GM12878 (cell line): ENCODE data around the gene HDAC9. TPM values are rescaled to one million over a fixed set of nuclear protein-coding genes. Genes with fewer than 3 reads are reported as not detected.

Experiments used
- ATAC-seq: fragments of 200-7000 bp; cut with Tn5 transposase; 3 replicates; pipeline ENCODE4 v1.9.1; 2020; ENCODE audit warnings: mild to moderate bottlenecking, moderate library complexity
- BruUV-seq: library from RNA; stranded (reverse); fragments of 400-500 nt; replicated peaks from 2 replicates; lab custom pipeline; 2021; lab: Mats Ljungman, UMichigan
- CTCF ChIA-PET: fragments of 300-600 bp; sonication (Branson Sonifier 250); formaldehyde crosslinking; extraction: SDS; loops from one replicate; lab custom pipeline; 2021; ENCODE audit warnings: inconsistent platforms; lab: Yijun Ruan, JAX
- POLR2A ChIA-PET: fragments of 350-600 bp; formaldehyde crosslinking; extraction: SDS; loops from one replicate; lab custom pipeline; 2021; ENCODE audit warnings: inconsistent platforms; lab: Charles Lee
- RAD21 ChIA-PET: fragments of 300-600 bp; sonication (Branson Sonifier 250); formaldehyde crosslinking; loops from one replicate; lab custom pipeline; 2023; ENCODE audit warnings: antibody characterized with exemption; ENCODE audit not compliant: unreplicated experiment; lab: Charles Lee
- SMC1A ChIA-PET: fragments of 300-600 bp; sonication (Branson Sonifier 250); formaldehyde crosslinking; loops from one replicate; lab custom pipeline; 2023; ENCODE audit not compliant: unreplicated experiment, uncharacterized antibody; lab: Charles Lee
- DNase-seq: peaks from one replicate; pipeline ENCODE4 v3.0.0-alpha.2; 2011; ENCODE audit warnings: low read depth, low spot score
- FAIRE-seq: peaks from 3 replicates; lab custom pipeline; 2011; peaks lifted over from hg19 to GRCh38; lab: Jason Lieb, UNC
- H2AFZ ChIP-seq: 2 replicates; pipeline ENCODE4 v1.6.0; 2011; ENCODE audit warnings: low read depth, low read length, control low read depth; ENCODE audit not compliant: control insufficient read depth
- H3K27ac ChIP-seq: 2 replicates; pipeline ENCODE4 v1.5.1; 2011; ENCODE audit warnings: control low read depth; ENCODE audit not compliant: control insufficient read depth, insufficient read depth
- H3K27me3 ChIP-seq, 2 experiments: replicated peaks in 1 of 2; 2 replicates each; pipeline versions ENCODE4 v1.6.0 to v1.6.1; 2011; ENCODE audit warnings: low read length in 1 of 2; ENCODE audit not compliant: control insufficient read depth in 2 of 2, insufficient read depth in 2 of 2
- H3K36me3 ChIP-seq, 2 experiments: 2 replicates each; pipeline ENCODE4 v1.5.1; 2011; ENCODE audit warnings: low read length in 1 of 2; ENCODE audit not compliant: control insufficient read depth in 2 of 2, insufficient read depth in 2 of 2
- H3K4me1 ChIP-seq: 2 replicates; pipeline ENCODE4 v1.6.1; 2011; ENCODE audit warnings: mild to moderate bottlenecking, low read length, moderate library complexity, mixed read lengths; ENCODE audit not compliant: control insufficient read depth, insufficient read depth
- H3K4me2 ChIP-seq: 2 replicates; pipeline ENCODE4 v1.6.0; 2011; ENCODE audit warnings: control low read depth; ENCODE audit not compliant: control insufficient read depth, insufficient read depth
- H3K4me3 ChIP-seq: fragments of 200-600 bp; sonication (generic); 2 replicates; pipeline ENCODE4 v1.5.1; 2016
- H3K79me2 ChIP-seq: 2 replicates; pipeline ENCODE4 v1.6.0; 2011; ENCODE audit warnings: low read length; ENCODE audit not compliant: control insufficient read depth, insufficient read depth
- H3K9ac ChIP-seq: 2 replicates; pipeline ENCODE4 v1.8.0; 2011; ENCODE audit warnings: low read length, control low read depth, mixed read lengths; ENCODE audit not compliant: control insufficient read depth, insufficient read depth
- H3K9me3 ChIP-seq: replicated peaks from 3 replicates; pipeline ENCODE4 v1.5.1; 2011; ENCODE audit warnings: mild to moderate bottlenecking, low read length; ENCODE audit not compliant: control insufficient read depth, insufficient read depth
- H4K20me1 ChIP-seq: 2 replicates; pipeline ENCODE4 v1.6.0; 2011; ENCODE audit not compliant: control insufficient read depth, insufficient read depth
- BMI1 ChIP-seq: fragments of 450-650 bp; IDR thresholded peaks from 2 replicates; pipeline ENCODE4 v1.6.1; 2016; ENCODE audit warnings: mild to moderate bottlenecking, moderate library complexity, borderline replicate concordance
- KAT2A ChIP-seq: conservative IDR thresholded peaks from 2 replicates; pipeline ENCODE4 v1.6.1; 2011; ENCODE audit warnings: low read depth, low read length; ENCODE audit not compliant: control insufficient read depth
- NFIC ChIP-seq: IDR thresholded peaks from 2 replicates; pipeline ENCODE4 v1.6.1; 2012; ENCODE audit warnings: low read depth, mild to moderate bottlenecking, inconsistent platforms, low read length, moderate library complexity
- SUZ12 ChIP-seq: fragments of 200-600 bp; sonication (generic); IDR thresholded peaks from one replicate; pipeline ENCODE4 v1.6.1; 2018; ENCODE audit warnings: antibody characterized with exemption, mild to moderate bottlenecking; ENCODE audit not compliant: unreplicated experiment
- TAF1 ChIP-seq: IDR thresholded peaks from 2 replicates; pipeline ENCODE4 v1.6.1; 2011; ENCODE audit warnings: mild to moderate bottlenecking, low read depth, low read length, borderline replicate concordance
- WGBS: methylation state at CpG from one replicate; pipeline ENCODE4 v1.1.6; 2016; ENCODE audit warnings: low lambda C conversion rate; ENCODE audit not compliant: insufficient replicate concordance, insufficient coverage; ENCODE audit errors: missing lambda C conversion rate; 5-methylcytosine and 5-hydroxymethylcytosine counted together
- in situ Hi-C: fragments of 300-500 bp; cut with MboI; formaldehyde crosslinking; loops from 9 replicates; pipeline ENCODE4 v1.14.3; 2018; ENCODE audit warnings: mixed read lengths
- intact Hi-C: fragments of 100-400 bp; cut with micrococcal nuclease; formaldehyde crosslinking; loops from one replicate; pipeline ENCODE4 v1.14.2; 2022; ENCODE audit not compliant: unreplicated experiment
- polyA plus RNA-seq, 11 experiments: library from polyadenylated mRNA; depleted of rRNA in 4 of 11; unstranded in 6 of 11; stranded (reverse) in 5 of 11; fragments of >200 nt; fragmentation: Nextera tagmentation in 4 of 11; fragmentation: Illumina TruSeq in 1 of 11; extraction: Ambion mirVana in 4 of 11; extraction: Trizol in 1 of 11; gene quantifications; 1 replicate in 1 of 11; 2 replicates in 10 of 11; pipeline versions ENCODE4 v1.2.1 to v1.2.3, GENCODE V29; 2011 to 2016; ENCODE audit warnings: inconsistent platforms in 2 of 11, missing spikeins in 2 of 11, low read depth in 1 of 11
- total RNA-seq, 4 experiments: library from RNA; depleted of rRNA in 3 of 4; stranded (reverse); fragments of >200 nt in 3 of 4; fragmentation: Illumina TruSeq in 1 of 4; extraction: Trizol in 1 of 4; gene quantifications; 2 replicates each; pipeline versions ENCODE4 v1.2.1 to v1.2.3, GENCODE V29; 2013 to 2021
- TF ChIP-seq, protein P1 (sequence below): fragments of 450-650 bp; IDR thresholded peaks from 2 replicates; pipeline ENCODE4 v1.6.1; 2014; ENCODE audit warnings: mild to moderate bottlenecking
- TF ChIP-seq, protein P2 (sequence below): fragments of 450-650 bp; IDR thresholded peaks from 2 replicates; pipeline ENCODE4 v1.6.1; 2018; ENCODE audit warnings: borderline replicate concordance, mild to moderate bottlenecking; ENCODE audit not compliant: partially characterized antibody

The HDAC9 gene
- total and polyA plus RNA-seq, 10 of the 15 experiments (the other 5 are each of a cell fraction or from before 2014, with no cell fraction given), result 0.73 to 12.8 (median 0.92) TPM

DNA sequence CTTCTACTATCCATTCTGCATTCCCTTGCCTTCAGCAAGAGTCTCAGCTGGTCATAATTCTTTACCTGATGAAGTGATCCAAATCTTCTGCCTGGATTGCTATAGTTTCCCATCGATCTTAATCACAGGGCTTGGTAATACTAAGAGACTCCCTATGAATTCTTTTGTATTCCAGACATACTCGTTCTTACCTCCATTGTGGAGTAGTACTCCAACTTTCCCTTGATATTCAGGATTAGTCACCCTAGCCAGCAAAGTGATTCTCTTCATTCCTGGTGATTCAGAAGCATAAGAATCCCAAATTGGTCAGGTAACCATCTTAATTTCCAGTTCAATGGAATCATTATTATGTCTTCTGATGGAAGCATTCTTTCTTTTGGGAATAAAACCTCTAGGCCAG is 525.2 kb downstream of the HDAC9 start:
- H3K9me3 ChIP-seq, result no peaks in the 10 kb centered on the region
- SMC1A ChIA-PET, result no interaction called here
- no peak overlapping the region for H3K9ac ChIP-seq
- intact Hi-C loops, result no loop called here
- BruUV-seq, result no TSS peak
- FAIRE-seq (no peak), DNase-seq (no peak), ATAC-seq (no peak)
- H3K4me2 ChIP-seq, result no peak overlapping the region
- H3K4me3 ChIP-seq, result no peak overlapping the region
- in situ Hi-C loops, result no loop called here
- CTCF ChIA-PET, result no interaction called here
- POLR2A ChIA-PET, result no interaction called here
- WGBS, result 0% methylated on average over 2 of the region's 2 CpGs
- no peaks in the 10 kb centered on the region for H4K20me1 ChIP-seq
- no peaks in the 10 kb centered on the region for H3K4me1 ChIP-seq
- H3K79me2 ChIP-seq, result no peaks in the 10 kb centered on the region
- RAD21 ChIA-PET, result no interaction called here
- TF ChIP-seq KAT2A, result no peak
- no peak for TF ChIP-seq TAF1
- TF ChIP-seq BMI1, result no peak
- TF ChIP-seq, protein P1, sequence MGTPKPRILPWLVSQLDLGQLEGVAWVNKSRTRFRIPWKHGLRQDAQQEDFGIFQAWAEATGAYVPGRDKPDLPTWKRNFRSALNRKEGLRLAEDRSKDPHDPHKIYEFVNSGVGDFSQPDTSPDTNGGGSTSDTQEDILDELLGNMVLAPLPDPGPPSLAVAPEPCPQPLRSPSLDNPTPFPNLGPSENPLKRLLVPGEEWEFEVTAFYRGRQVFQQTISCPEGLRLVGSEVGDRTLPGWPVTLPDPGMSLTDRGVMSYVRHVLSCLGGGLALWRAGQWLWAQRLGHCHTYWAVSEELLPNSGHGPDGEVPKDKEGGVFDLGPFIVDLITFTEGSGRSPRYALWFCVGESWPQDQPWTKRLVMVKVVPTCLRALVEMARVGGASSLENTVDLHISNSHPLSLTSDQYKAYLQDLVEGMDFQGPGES, result no peak
- no peak for TF ChIP-seq SUZ12
- H2AFZ ChIP-seq, result no peak overlapping the region
- H3K27ac ChIP-seq, result no peak overlapping the region
- H3K27me3 ChIP-seq, result no peaks in the 10 kb centered on the region
- no peaks in the 10 kb centered on the region for H3K36me3 ChIP-seq

DNA sequence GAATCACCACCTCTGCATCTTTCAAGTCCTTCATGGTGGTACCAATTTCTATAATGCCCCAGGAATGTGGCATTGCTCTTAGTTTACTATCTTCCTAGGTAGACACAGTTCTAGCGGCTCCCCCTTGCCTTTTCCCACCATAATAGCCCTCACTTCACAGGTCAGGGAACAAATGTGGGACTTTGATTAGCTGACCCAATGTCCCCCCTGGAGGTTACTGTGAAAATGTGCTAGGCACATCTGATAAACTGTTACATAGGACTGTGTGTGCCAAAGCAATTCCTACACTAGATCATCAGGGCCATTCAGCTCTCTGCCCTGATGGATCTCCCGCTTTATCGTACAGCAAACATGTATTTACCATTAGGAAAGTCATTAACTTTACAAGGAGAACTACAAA is 527.9 kb downstream of the HDAC9 start:
- no peak for ATAC-seq
- Histone ChIP-seq H3K4me2 (no peak overlapping the region), H3K27me3 (no peaks in the 10 kb centered on the region), H3K9me3 (no peaks in the 10 kb centered on the region), H3K79me2 (no peaks in the 10 kb centered on the region), H3K36me3 (no peaks in the 10 kb centered on the region), H2AFZ (no peak overlapping the region), H3K9ac (no peak overlapping the region), H3K27ac (no peak overlapping the region), H3K4me1 (no peaks in the 10 kb centered on the region), H3K4me3 (no peak overlapping the region), H4K20me1 (no peaks in the 10 kb centered on the region)
- in situ Hi-C loops (no loop called here), intact Hi-C loops (no loop called here)
- FAIRE-seq, result no peak
- SMC1A ChIA-PET, result no interaction called here
- WGBS, result 42% methylated on average over 3 of the region's 3 CpGs
- RAD21 ChIA-PET, result no interaction called here
- TF ChIP-seq, protein P2, sequence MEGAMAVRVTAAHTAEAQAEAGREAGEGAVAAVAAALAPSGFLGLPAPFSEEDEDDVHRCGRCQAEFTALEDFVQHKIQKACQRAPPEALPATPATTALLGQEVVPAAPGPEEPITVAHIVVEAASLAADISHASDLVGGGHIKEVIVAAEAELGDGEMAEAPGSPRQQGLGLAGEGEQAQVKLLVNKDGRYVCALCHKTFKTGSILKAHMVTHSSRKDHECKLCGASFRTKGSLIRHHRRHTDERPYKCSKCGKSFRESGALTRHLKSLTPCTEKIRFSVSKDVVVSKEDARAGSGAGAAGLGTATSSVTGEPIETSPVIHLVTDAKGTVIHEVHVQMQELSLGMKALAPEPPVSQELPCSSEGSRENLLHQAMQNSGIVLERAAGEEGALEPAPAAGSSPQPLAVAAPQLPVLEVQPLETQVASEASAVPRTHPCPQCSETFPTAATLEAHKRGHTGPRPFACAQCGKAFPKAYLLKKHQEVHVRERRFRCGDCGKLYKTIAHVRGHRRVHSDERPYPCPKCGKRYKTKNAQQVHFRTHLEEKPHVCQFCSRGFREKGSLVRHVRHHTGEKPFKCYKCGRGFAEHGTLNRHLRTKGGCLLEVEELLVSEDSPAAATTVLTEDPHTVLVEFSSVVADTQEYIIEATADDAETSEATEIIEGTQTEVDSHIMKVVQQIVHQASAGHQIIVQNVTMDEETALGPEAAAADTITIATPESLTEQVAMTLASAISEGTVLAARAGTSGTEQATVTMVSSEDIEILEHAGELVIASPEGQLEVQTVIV, result no peak
- TF ChIP-seq NFIC, result no peak
- CTCF ChIA-PET, result interaction anchor here (0.8 kb wide), 1 partner anchor 15 kb away, joined by 3 read pairs; no protein-coding TSS in a partner anchor
- BruUV-seq, result no TSS peak
- POLR2A ChIA-PET, result no interaction called here
- DNase-seq, result no peak
